Spinal cord (tissue), 10 donors: Measurements from ENCODE around the gene SPATA22. TPM values are rescaled to one million over a fixed set of nuclear protein-coding genes. Genes with fewer than 3 reads are reported as not detected.
"Not testable (repeated sequence)": the region's sequence is repeated elsewhere in the genome, so short reads cannot be mapped to it uniquely, and the experiment has no call there.

ENCODE experiments used
- DNase-seq, 6 donors: peaks; one replicate each; pipeline versions ENCODE4 v3.0.0 to v3.0.0-alpha.2; 2013 to 2015; ENCODE audit warnings: low spot score in 6 of 6, low read depth in 4 of 6
- H3K27ac ChIP-seq: one replicate; pipeline ENCODE4 v1.5.1; 2013; ENCODE audit warnings: low read depth, low read length, control low read depth
- H3K27me3 ChIP-seq: one replicate; pipeline ENCODE4 v1.6.1; 2013; ENCODE audit warnings: low read length; ENCODE audit not compliant: control insufficient read depth, insufficient read depth
- H3K36me3 ChIP-seq: one replicate; pipeline ENCODE4 v1.6.1; 2013; ENCODE audit warnings: low read length; ENCODE audit not compliant: control insufficient read depth, insufficient read depth
- H3K4me1 ChIP-seq: one replicate; pipeline ENCODE4 v1.6.1; 2013; ENCODE audit warnings: low read length; ENCODE audit not compliant: control insufficient read depth, insufficient read depth
- H3K4me3 ChIP-seq: one replicate; pipeline ENCODE4 v1.5.1; 2013; ENCODE audit warnings: low read depth, low read length, control low read depth
- H3K9me3 ChIP-seq: one replicate; pipeline ENCODE4 v1.6.1; 2013; ENCODE audit warnings: low read length; ENCODE audit not compliant: control insufficient read depth, insufficient read depth
- WGBS: methylation state at CpG from one replicate; pipeline ENCODE4 v1.1.5; 2013; ENCODE audit warnings: missing lambda C conversion rate; ENCODE audit not compliant: insufficient coverage; 5-methylcytosine and 5-hydroxymethylcytosine counted together
- polyA plus RNA-seq, 2 donors: library from polyadenylated mRNA; unstranded; fragments of 120-200 nt; gene quantifications; one replicate each; pipeline ENCODE4 v1.2.1, GENCODE V29; 2013; ENCODE audit not compliant: insufficient read length in 2 of 2
- total RNA-seq, 2 donors: library from RNA; depleted of rRNA in 1 of 2; stranded (reverse); fragments of 120-200 nt in 1 of 2; fragments of >200 nt in 1 of 2; gene quantifications; one replicate each; pipeline versions ENCODE4 v1.2.3 to v1.2.4, GENCODE V29; 2013 to 2014
- donor health status: healthy.

Gene SPATA22
- total and polyA plus RNA-seq, 4 donors, result 0.44 to 1.2 (median 0.81) TPM

DNA sequence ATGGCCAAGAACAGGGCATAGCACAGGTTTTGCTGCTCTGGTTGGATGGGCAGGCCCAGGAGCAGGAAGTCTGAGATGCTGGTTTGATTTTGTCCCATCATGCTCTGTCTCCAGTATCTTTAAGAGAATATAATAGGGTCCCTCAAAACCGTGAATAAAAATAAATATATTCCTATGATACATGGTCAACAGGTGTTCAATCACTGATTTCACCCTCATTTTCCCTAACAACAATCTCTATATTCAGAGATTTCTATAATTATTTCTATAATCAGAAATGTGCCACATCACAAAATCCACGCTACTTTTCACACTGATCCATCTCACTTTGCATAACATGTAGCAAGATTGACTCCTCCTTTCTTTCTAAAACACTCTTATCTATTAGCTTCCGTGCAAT is 37.9 kb downstream of the SPATA22 start, which contains the start of gene OR1E2:
Gene OR1E2 (minus strand): TSS at position 101 of the 400 bp plus-strand sequence. CDS start 0 bp downstream, at position 101.
- no peaks in the 10 kb centered on the region for H3K4me1 ChIP-seq
- no peaks in the 10 kb centered on the region for H3K27me3 ChIP-seq
- 94% methylated on average over 2 of the region's 3 CpGs for WGBS
- no peak within 1 kb of the TSS for H3K27ac ChIP-seq
- DNase-seq, result no peak
- no peaks in the 10 kb centered on the region for H3K36me3 ChIP-seq
- no peaks in the 10 kb centered on the region for H3K9me3 ChIP-seq
- no peak within 1 kb of the TSS for H3K4me3 ChIP-seq

DNA sequence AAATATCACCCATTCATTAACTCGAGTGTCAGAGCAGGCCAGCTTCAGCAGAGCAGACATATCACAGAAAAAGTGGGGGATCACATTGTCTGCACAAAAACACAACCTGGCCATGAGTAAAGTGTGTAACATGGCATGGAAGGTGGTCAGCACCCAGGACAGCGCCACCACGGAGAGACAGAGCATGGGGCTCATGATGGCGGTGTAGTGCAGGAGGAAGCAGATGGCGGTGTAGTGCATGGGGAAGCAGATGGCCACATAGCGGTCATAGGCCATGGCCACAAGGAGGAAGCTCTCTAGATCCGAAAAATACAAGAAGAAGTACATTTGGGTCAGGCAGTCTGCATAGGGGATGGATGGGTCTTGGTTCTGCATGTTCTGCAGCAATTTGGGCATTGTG is 38.4 kb downstream of the SPATA22 start:
- H3K9me3 ChIP-seq, H3K27me3 ChIP-seq, H3K27ac ChIP-seq, H3K4me3 ChIP-seq, DNase-seq, H3K4me1 ChIP-seq, H3K36me3 ChIP-seq: not testable (repeated sequence)
- 39% methylated on average over 6 of the region's 7 CpGs for WGBS

DNA sequence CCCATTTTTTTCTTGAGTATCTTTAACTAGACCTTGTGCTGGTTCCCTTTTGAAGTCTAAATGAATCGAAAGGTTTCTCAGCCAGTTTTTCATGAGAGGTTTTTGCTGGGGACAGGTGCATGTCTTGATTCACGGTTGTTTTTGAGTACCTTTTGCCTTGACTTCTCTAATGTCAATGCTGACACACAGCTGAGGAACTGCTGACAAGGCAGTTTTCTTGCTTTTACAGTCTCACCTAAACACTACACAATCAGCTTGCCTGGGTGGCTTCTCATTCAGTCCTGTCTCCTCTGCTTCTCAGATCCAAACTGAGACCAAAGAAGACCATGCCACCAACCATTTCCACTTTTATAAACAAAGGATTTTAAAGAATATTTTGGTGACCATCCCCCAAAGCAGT is 53.4 kb downstream of the SPATA22 start:
- Histone ChIP-seq H3K4me1 (no peaks in the 10 kb centered on the region), H3K27me3 (no peaks in the 10 kb centered on the region), H3K4me3 (no peak overlapping the region), H3K9me3 (no peaks in the 10 kb centered on the region), H3K36me3 (no peaks in the 10 kb centered on the region), H3K27ac (no peak overlapping the region)
- no peak for DNase-seq
- 50% methylated on average over 1 of the region's 2 CpGs for WGBS

DNA sequence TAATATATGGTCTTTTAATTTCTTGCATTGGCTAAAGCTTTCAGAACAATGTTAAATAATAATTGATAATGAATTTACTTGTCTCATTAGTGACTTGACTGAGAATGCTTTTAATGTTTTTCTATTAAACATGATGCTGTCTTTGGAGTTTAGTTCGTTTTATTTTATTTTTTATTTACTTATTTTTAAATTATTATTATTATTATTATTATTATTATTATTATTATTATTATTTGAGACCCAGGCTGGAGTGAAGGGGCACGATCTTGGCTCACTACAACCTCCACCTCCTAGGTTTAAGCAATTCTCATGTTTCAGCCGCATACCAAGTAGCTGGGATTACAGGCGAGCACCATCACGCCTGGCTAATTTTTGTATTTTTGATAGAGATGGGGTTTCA is 56.0 kb downstream of the SPATA22 start:
- no peaks in the 10 kb centered on the region for H3K9me3 ChIP-seq
- H3K4me1 ChIP-seq, result no peaks in the 10 kb centered on the region
- WGBS, result 100% methylated on average over 3 of the region's 5 CpGs
- no peak overlapping the region for H3K27ac ChIP-seq
- no peak overlapping the region for H3K4me3 ChIP-seq
- DNase-seq, result no peak
- no peaks in the 10 kb centered on the region for H3K27me3 ChIP-seq
- H3K36me3 ChIP-seq, result no peaks in the 10 kb centered on the region

DNA sequence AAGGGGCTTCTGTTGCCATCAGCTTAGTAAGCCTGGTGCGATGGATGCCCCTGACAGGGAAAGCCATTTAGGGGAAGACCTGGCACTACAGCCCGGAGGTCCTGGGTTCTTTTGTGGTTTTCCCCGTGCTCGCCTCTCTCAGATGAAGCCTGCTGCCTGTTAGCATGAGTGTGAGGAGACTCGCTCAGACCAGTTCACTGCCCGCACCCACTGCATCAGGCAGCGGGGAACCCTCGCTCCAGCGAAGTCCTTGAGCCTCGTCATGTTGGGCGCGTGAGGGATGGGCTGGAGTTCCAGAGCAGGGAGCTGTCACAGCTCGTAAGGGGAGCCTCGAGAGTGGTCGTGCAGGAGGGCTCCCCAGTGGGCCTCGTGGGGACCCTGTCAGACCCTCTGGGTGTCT is 59.4 kb downstream of the SPATA22 start:
- not testable (repeated sequence) for H3K27me3 ChIP-seq, H3K27ac ChIP-seq, H3K36me3 ChIP-seq, H3K9me3 ChIP-seq, H3K4me3 ChIP-seq, DNase-seq, H3K4me1 ChIP-seq
- no CpG with 5 or more reads among the region's 16 CpGs for WGBS

DNA sequence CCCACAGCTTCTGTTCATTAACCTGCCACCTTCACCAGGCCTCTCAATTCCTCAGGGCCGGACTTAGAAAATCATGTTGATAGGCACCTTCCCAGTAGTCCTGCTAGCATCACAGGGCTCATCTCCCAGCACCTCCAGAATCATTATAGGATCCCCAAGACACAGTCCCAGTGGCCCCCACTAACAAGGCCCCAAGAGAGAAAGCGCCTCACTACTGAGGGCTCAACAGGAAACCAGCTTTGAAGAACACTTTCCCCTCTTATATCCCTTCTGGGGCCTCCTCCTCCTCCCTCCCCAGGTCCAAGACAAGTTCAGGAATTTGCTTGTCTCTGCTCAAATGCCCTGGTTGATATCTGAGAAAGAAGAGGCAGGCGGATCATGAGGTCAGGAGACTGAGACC is 60.5 kb downstream of the SPATA22 start, which contains the start of gene OR3A3:
Gene OR3A3 (plus strand): TSS at position 301 of the 400 bp plus-strand sequence.
- Histone ChIP-seq H3K4me3 (no peak within 1 kb of the TSS), H3K27me3 (no peaks in the 10 kb centered on the region), H3K36me3 (no peaks in the 10 kb centered on the region), H3K27ac (no peak within 1 kb of the TSS), H3K4me1 (no peaks in the 10 kb centered on the region), H3K9me3 (no peaks in the 10 kb centered on the region)
- 80% methylated on average over 1 of the region's 3 CpGs for WGBS
- no peak for DNase-seq

DNA sequence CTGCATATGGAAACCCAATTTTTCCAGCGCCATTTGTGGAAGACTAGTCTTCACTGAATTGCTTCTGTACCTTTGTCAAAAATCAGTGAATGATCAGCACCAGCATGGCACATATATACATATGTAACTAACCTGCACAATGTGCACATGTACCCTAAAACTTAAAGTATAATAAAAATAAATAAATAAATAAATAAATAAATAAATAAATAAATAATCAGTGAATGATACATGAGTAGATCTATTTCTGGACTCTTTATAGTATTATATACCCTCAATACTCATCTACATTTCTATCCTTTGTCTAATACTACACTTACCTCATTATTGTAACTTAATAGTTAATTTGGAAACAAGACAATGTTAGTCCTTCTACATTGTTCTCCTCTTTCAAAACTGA is 67.8 kb downstream of the SPATA22 start:
- WGBS, result no CpG with 5 or more reads among the region's 1 CpG
- not testable (repeated sequence) for H3K36me3 ChIP-seq, H3K4me3 ChIP-seq, H3K27ac ChIP-seq, H3K4me1 ChIP-seq, DNase-seq, H3K27me3 ChIP-seq, H3K9me3 ChIP-seq

DNA sequence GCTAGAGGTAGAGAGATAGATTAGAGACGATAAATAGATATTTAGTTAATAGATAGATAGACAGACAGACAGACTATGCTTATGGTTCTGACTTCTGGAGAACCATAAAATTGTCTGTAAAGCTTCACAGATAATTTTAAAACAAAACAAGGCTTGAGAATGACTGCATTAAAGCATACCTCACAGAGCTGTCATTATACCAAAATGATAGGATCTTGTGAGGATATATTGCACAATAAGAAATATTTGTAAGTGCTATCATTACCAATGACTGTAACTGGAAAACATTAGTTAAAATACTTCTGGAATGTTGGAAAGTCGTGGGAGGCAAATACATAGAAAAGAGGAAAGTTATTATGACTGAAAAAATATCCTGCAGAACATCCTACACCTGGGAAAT is 69.8 kb downstream of the SPATA22 start:
- H3K4me3 ChIP-seq, result no peak overlapping the region
- no peaks in the 10 kb centered on the region for H3K27me3 ChIP-seq
- H3K36me3 ChIP-seq, result no peaks in the 10 kb centered on the region
- no peaks in the 10 kb centered on the region for H3K4me1 ChIP-seq
- H3K9me3 ChIP-seq, result peaks cover 2% of the 10 kb centered on the region
- no peak for DNase-seq
- no peak overlapping the region for H3K27ac ChIP-seq
- WGBS, result no CpG with 5 or more reads among the region's 2 CpGs

DNA sequence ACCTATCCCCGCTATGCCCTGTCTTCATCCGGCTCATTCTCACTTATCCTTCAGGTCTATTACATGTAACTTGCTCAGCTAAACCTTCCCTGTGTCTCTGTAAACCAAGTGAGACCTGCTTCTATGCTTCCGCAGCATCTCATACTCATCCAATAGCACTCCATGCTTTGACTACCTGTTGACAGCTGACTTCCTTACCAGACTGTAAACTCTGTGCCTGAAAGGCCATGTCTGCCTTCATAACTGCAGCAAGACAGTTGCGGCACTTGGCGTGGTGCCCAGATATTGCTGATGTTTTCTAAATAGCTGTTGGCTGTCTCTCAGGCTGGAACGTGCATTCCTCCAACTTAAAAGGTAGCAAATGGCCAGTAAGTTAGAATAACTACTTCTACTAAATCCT is 71.6 kb downstream of the SPATA22 start:
- no peaks in the 10 kb centered on the region for H3K27me3 ChIP-seq
- peak in 1 of 6 donors; percentile 1 for DNase-seq
- no peaks in the 10 kb centered on the region for H3K4me1 ChIP-seq
- no peaks in the 10 kb centered on the region for H3K9me3 ChIP-seq
- H3K36me3 ChIP-seq, result no peaks in the 10 kb centered on the region
- H3K4me3 ChIP-seq, result no peak overlapping the region
- no peak overlapping the region for H3K27ac ChIP-seq
- WGBS, result 75% methylated on average over 4 of the region's 6 CpGs

DNA sequence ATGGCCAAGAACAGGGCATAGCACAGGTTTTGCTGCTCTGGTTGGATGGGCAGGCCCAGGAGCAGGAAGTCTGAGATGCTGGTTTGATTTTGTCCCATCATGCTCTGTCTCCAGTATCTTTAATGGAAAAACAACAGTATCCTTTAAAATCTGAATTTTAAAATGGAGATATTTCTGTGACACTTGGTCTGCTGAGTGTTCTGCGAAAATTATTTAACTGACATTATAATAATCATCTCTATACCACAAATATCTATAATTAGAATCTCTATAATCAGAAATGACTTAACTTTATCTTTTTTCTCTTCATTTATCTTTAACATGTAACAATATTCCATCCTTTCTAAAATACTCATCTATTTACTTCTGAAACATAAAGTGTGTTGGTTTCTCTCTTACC is 73.3 kb downstream of the SPATA22 start, which contains the start of gene OR1E1:
Gene OR1E1 (minus strand): TSS at position 101 of the 400 bp plus-strand sequence. CDS start 0 bp downstream, at position 101.
- no peaks in the 10 kb centered on the region for H3K36me3 ChIP-seq
- no peak within 1 kb of the TSS for H3K4me3 ChIP-seq
- H3K9me3 ChIP-seq, result no peaks in the 10 kb centered on the region
- no peak within 1 kb of the TSS for H3K27ac ChIP-seq
- no peaks in the 10 kb centered on the region for H3K4me1 ChIP-seq
- DNase-seq, result no peak
- WGBS, result no CpG with 5 or more reads among the region's 1 CpG
- no peaks in the 10 kb centered on the region for H3K27me3 ChIP-seq
